DMS53 (cell line): Measurements from ENCODE around the gene SNX6.
"Not testable (repeated sequence)": the region's sequence is repeated elsewhere in the genome, so short reads cannot be mapped to it uniquely, and the experiment has no call there.

ENCODE experiments used
- DNase-seq: peaks from one replicate; lab custom pipeline; 2025; lab: John Stamatoyannopoulos, UW

Gene SNX6

GRCh38 chr14:34634360-34634771, 4.4 kb upstream of the SNX6 start:
- not testable (repeated sequence) for DNase-seq

- DNase-seq = no peak
Observed at GRCh38 chr14:34633742-34634141, 3.8 kb upstream of the SNX6 start.

GRCh38 chr14:34632411-34632978, 2.5 kb upstream of the SNX6 start:
- no peak for DNase-seq

GRCh38 chr14:34629344-34629656, 648 bp downstream of the SNX6 start:
- no peak for DNase-seq

- no peak for DNase-seq
Observed at GRCh38 chr14:34628681-34629135, 1.2 kb downstream of the SNX6 start.

GRCh38 chr14:34623506-34623905, 6.4 kb downstream of the SNX6 start:
- no peak for DNase-seq

- DNase-seq = no peak
Observed at GRCh38 chr14:34620839-34621238, 9.1 kb downstream of the SNX6 start.

GRCh38 chr14:34620115-34620514, 9.8 kb downstream of the SNX6 start:
- DNase-seq = no peak

- no peak for DNase-seq
Observed at GRCh38 chr14:34619471-34619870, 10.5 kb downstream of the SNX6 start.

- no peak for DNase-seq
Observed at GRCh38 chr14:34616360-34616759, 13.6 kb downstream of the SNX6 start.

GRCh38 chr14:34615507-34615906, 14.4 kb downstream of the SNX6 start:
- no peak for DNase-seq

- no peak for DNase-seq
Observed at GRCh38 chr14:34614638-34615037, 15.3 kb downstream of the SNX6 start.

- DNase-seq = no peak
Observed at GRCh38 chr14:34610101-34610500, 19.8 kb downstream of the SNX6 start.

- no peak for DNase-seq
Observed at GRCh38 chr14:34605461-34605860, 24.5 kb downstream of the SNX6 start.

- DNase-seq = no peak
Observed at GRCh38 chr14:34604995-34605394, 25.0 kb downstream of the SNX6 start.

- no peak for DNase-seq
Observed at GRCh38 chr14:34596891-34597290, 33.1 kb downstream of the SNX6 start.

GRCh38 chr14:34593740-34594375, 36.1 kb downstream of the SNX6 start:
- DNase-seq = no peak

GRCh38 chr14:34592623-34593022, 37.3 kb downstream of the SNX6 start:
- DNase-seq = no peak

GRCh38 chr14:34583525-34583924, 46.4 kb downstream of the SNX6 start:
- no peak for DNase-seq

GRCh38 chr14:34582117-34582680, 47.7 kb downstream of the SNX6 start:
- DNase-seq = no peak

- DNase-seq = no peak
Observed at GRCh38 chr14:34580381-34580780, 49.6 kb downstream of the SNX6 start.

GRCh38 chr14:34571771-34572170, 58.2 kb downstream of the SNX6 start:
- DNase-seq = no peak

GRCh38 chr14:34569750-34570149, 60.2 kb downstream of the SNX6 start:
- DNase-seq = no peak

- no peak for DNase-seq
Observed at GRCh38 chr14:34568803-34569202, 61.1 kb downstream of the SNX6 start.
